CD1c-positive myeloid dendritic cell (primary cell): ENCODE results near the gene IFRD2.

Experiments used
- DNase-seq: peaks from one replicate; pipeline ENCODE4 v3.0.0-alpha.2; 2016; ENCODE audit errors: extremely low spot score

The IFRD2 gene

GRCh38 chr3:50251220-50251619, 41.0 kb downstream of the IFRD2 start:
- DNase-seq: peak; percentile 78

GRCh38 chr3:50250514-50250913, 41.7 kb downstream of the IFRD2 start:
- no peak for DNase-seq

- DNase-seq: no peak
Measured at GRCh38 chr3:50249457-50249856, 42.8 kb downstream of the IFRD2 start.

- DNase-seq: peak; percentile 38
Measured at GRCh38 chr3:50248387-50248786, 43.8 kb downstream of the IFRD2 start.

- peak; percentile 90 for DNase-seq
Measured at GRCh38 chr3:50246517-50246954, 45.7 kb downstream of the IFRD2 start.

GRCh38 chr3:50245831-50246516, 46.3 kb downstream of the IFRD2 start:
- peak; percentile 96 for DNase-seq

GRCh38 chr3:50245251-50245745, 46.9 kb downstream of the IFRD2 start:
- no peak for DNase-seq

- peak; percentile 53 for DNase-seq
Measured at GRCh38 chr3:50244813-50245212, 47.4 kb downstream of the IFRD2 start.

- DNase-seq: no peak
Measured at GRCh38 chr3:50243543-50243895, 48.7 kb downstream of the IFRD2 start.

GRCh38 chr3:50242851-50243542, 49.2 kb downstream of the IFRD2 start:
- DNase-seq: peak; percentile 92

- no peak for DNase-seq
Measured at GRCh38 chr3:50242381-50242770, 49.9 kb downstream of the IFRD2 start.

- DNase-seq: peak; percentile 49
Measured at GRCh38 chr3:50241713-50242380, 50.4 kb downstream of the IFRD2 start.

- DNase-seq: no peak
Measured at GRCh38 chr3:50241163-50241562, 51.1 kb downstream of the IFRD2 start.

GRCh38 chr3:50239649-50240048, 52.6 kb downstream of the IFRD2 start:
- DNase-seq: no peak

- DNase-seq: peak; percentile 55
Measured at GRCh38 chr3:50238549-50239026, 53.6 kb downstream of the IFRD2 start.

GRCh38 chr3:50237754-50238548, 54.3 kb downstream of the IFRD2 start:
- DNase-seq: peak; percentile 95
